ENCODE measurements around the gene CADM2. TPM values are rescaled to one million over a fixed set of nuclear protein-coding genes. Genes with fewer than 3 reads are reported as not detected.

Gene CADM2
- total RNA-seq, 1 donor from 2014 or later, result 0.55 TPM

DNA sequence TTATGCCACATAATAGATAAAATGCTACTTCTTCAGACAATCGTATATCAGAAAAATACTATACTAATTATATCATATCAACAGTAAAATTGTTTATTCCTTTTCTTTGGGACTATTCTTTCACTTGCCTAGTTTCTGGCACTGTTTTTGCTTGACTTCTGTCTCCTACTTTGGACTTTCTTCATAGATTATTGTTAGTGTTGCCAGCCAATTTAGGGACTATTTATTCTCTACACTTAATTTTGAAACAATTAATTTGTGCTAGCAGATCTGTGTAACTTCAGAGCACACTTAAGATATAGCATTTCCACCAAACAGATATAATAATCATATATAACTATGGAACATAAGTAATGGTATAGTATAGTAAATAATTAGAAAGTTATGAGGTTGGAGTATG lies 305.6 kb downstream of the CADM2 start:
- intact Hi-C loops (cut with DNase I), result no loop called here

DNA sequence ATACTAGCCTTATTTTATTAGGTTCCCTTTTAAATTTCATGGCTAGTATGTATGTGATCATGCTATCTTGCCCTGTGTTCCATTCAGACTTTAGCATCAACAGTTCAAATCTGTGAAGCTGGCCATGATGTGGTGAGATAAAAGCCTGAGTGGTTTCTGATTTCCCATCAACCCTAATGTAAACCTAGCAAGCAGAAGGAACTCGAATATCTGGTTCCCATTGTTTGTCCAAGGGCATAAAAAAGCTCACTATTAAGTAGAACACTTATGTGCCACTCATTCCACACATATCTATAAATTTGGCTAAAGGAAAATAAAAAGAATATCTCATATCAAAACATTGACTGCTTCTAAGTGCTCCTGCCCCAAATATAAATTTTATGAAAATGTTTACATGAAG lies 311.7 kb downstream of the CADM2 start:
- ATAC-seq, result no peak
- intact Hi-C loops (cut with DNase I), result no loop called here

More for the DNA sequence above, 305.6 kb downstream of the CADM2 start:
- ATAC-seq, result no peak
- Histone ChIP-seq H3K4me3 (no peak overlapping the region), H3K36me3 (no peaks in the 10 kb centered on the region), H3K27ac (no peak overlapping the region), H3K27me3 (no peaks in the 10 kb centered on the region), H3K4me1 (no peaks in the 10 kb centered on the region), H3K9me3 (no peaks in the 10 kb centered on the region)
- TF ChIP-seq, protein P1, sequence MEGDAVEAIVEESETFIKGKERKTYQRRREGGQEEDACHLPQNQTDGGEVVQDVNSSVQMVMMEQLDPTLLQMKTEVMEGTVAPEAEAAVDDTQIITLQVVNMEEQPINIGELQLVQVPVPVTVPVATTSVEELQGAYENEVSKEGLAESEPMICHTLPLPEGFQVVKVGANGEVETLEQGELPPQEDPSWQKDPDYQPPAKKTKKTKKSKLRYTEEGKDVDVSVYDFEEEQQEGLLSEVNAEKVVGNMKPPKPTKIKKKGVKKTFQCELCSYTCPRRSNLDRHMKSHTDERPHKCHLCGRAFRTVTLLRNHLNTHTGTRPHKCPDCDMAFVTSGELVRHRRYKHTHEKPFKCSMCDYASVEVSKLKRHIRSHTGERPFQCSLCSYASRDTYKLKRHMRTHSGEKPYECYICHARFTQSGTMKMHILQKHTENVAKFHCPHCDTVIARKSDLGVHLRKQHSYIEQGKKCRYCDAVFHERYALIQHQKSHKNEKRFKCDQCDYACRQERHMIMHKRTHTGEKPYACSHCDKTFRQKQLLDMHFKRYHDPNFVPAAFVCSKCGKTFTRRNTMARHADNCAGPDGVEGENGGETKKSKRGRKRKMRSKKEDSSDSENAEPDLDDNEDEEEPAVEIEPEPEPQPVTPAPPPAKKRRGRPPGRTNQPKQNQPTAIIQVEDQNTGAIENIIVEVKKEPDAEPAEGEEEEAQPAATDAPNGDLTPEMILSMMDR (IDR thresholded peaks at IDR 0.05), result no peak
- DNase-seq, result no peak

DNA sequence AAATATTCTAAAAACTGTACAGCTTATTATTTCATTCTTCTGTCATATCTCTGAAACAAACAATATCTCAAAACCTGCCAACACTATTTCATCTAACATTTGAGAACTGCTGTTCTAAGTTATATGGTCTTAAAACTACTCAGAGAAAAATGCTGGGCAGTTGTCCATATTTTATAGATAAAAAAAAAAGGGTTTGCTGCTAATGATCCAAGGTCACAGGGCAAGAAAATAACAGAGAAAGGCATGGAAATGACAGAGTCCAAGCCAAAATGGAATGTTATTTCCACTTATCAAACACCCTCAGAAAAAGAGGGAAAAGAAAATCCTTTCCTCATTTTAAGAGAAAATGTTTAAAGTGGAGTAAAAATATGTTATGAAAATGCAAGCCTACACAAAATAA lies 313.1 kb downstream of the CADM2 start:
- intact Hi-C loops (cut with DNase I), result no loop called here
- H3K27me3 ChIP-seq, result no peaks in the 10 kb centered on the region
- no peaks in the 10 kb centered on the region for H3K4me1 ChIP-seq
- H3K27ac ChIP-seq, result no peak overlapping the region
- no peak for ATAC-seq
- TF ChIP-seq, protein P1 (IDR thresholded peaks at IDR 0.05), result no peak
- no peak for DNase-seq
- no peaks in the 10 kb centered on the region for H3K9me3 ChIP-seq
- H3K36me3 ChIP-seq, result no peaks in the 10 kb centered on the region
- H3K4me3 ChIP-seq, result no peak overlapping the region

More for the DNA sequence above, 311.7 kb downstream of the CADM2 start:
- Histone ChIP-seq H3K9me3 (no peaks in the 10 kb centered on the region), H3K36me3 (no peaks in the 10 kb centered on the region), H3K4me3 (no peak overlapping the region), H3K27me3 (no peaks in the 10 kb centered on the region), H3K4me1 (no peaks in the 10 kb centered on the region), H3K27ac (no peak overlapping the region)
- DNase-seq, result no peak
- TF ChIP-seq, protein P1 (IDR thresholded peaks at IDR 0.05), result no peak

DNA sequence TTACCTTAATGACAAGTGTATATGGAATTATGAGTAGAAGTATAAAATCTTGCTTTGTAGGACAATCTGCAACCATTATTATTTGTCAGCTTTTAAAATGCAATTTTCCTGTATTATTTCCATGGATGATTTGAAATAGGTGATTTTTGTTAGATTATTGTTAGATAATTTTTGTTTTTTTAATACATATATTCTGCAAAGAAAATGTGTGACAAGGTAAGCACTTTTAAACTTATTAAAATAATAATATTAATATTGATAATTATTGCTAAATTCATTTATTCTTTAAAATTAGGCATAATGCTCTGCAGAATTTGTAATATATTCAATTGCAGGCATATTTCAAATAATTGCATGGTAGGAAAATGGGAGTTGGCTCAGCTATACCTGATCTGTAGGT lies 329.5 kb downstream of the CADM2 start:
- TF ChIP-seq, protein P1 (IDR thresholded peaks at IDR 0.05), result no peak
- H3K36me3 ChIP-seq, result no peaks in the 10 kb centered on the region
- no peak overlapping the region for H3K4me3 ChIP-seq
- H3K4me1 ChIP-seq, result no peaks in the 10 kb centered on the region
- no peak for ATAC-seq
- intact Hi-C loops (cut with DNase I), result no loop called here
- no peaks in the 10 kb centered on the region for H3K9me3 ChIP-seq
- no peak for DNase-seq
- no peaks in the 10 kb centered on the region for H3K27me3 ChIP-seq
- H3K27ac ChIP-seq, result no peak overlapping the region

DNA sequence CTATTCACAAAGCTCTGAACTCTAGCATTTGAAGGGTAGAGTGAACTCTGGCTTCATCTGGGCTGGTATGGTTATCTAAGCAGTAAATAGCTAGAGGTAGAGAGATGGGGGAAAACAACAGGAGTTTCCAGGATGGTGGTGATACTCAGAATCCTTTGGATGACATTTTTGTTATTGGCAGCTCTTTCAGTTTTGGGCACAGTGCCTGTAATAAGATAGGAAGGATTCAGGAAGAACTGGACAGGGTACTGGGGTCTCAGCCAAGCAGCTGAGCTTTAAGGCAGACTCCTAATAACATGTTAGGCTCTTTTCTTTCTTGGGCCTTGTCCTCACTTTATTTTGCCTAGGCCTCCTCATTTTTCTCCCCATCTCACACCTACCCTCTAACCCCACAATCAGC lies 338.5 kb downstream of the CADM2 start:
- H3K36me3 ChIP-seq, result no peaks in the 10 kb centered on the region
- ATAC-seq, result no peak
- no peak overlapping the region for H3K27ac ChIP-seq
- TF ChIP-seq, protein P1 (IDR thresholded peaks at IDR 0.05), result no peak
- intact Hi-C loops (cut with DNase I), result no loop called here
- no peaks in the 10 kb centered on the region for H3K4me1 ChIP-seq
- H3K9me3 ChIP-seq, result no peaks in the 10 kb centered on the region
- no peak overlapping the region for H3K4me3 ChIP-seq
- DNase-seq, result no peak
- no peaks in the 10 kb centered on the region for H3K27me3 ChIP-seq

DNA sequence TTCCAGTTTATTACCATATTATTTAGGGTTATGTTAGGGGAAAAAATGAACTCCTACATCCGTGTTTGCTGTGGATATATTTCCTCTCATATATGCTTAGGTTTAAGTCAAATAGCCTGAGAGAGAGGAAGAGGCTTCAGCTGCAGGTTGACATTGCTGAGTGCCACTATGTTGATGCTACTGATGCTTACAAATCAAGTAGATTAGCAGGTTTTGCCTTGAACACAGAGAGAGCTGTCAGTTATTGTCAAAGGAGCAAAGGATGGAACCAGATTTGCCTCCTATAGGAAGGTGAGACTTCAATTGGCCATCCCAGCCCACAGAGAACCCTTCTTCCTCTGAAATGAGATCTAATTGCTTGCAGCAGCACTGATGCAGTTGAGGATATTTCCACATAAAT lies 339.2 kb downstream of the CADM2 start:
- Histone ChIP-seq H3K36me3 (no peaks in the 10 kb centered on the region), H3K27ac (no peak overlapping the region), H3K4me3 (no peak overlapping the region), H3K27me3 (no peaks in the 10 kb centered on the region), H3K4me1 (no peaks in the 10 kb centered on the region), H3K9me3 (no peaks in the 10 kb centered on the region)
- intact Hi-C loops (cut with DNase I), result no loop called here
- no peak for ATAC-seq
- TF ChIP-seq, protein P1 (IDR thresholded peaks at IDR 0.05), result no peak
- DNase-seq, result no peak

Data from upper lobe of right lung (tissue), 1 donor.